HG03457 (cell line): ENCODE measurements around the gene HOGA1.
"Not testable (repeated sequence)": the region's sequence is repeated elsewhere in the genome, so short reads cannot be mapped to it uniquely, and the experiment has no call there.

ENCODE experiments used
- ATAC-seq: cut with Tn5 transposase; IDR thresholded peaks from one replicate; pipeline ENCODE4 v1.9.1; 2021; ENCODE audit warnings: moderate number of reproducible peaks; ENCODE audit not compliant: unreplicated experiment

HOGA1 gene

GRCh38 chr10:97554336-97554735 lies 29.9 kb upstream of the HOGA1 start:
- ATAC-seq, result not testable (repeated sequence)

GRCh38 chr10:97555541-97555940 lies 28.6 kb upstream of the HOGA1 start:
- ATAC-seq, result not testable (repeated sequence)

GRCh38 chr10:97560731-97561381 lies 23.3 kb upstream of the HOGA1 start:
- ATAC-seq, result not testable (repeated sequence)

GRCh38 chr10:97561386-97562077 lies 22.7 kb upstream of the HOGA1 start:
- not testable (repeated sequence) for ATAC-seq

- not testable (repeated sequence) for ATAC-seq
Measured at GRCh38 chr10:97562329-97562728, 21.9 kb upstream of the HOGA1 start.

GRCh38 chr10:97563337-97563736 lies 20.9 kb upstream of the HOGA1 start:
- ATAC-seq, result no peak

- no peak for ATAC-seq
Measured at GRCh38 chr10:97564776-97565175, 19.4 kb upstream of the HOGA1 start.

GRCh38 chr10:97566336-97566996 lies 17.7 kb upstream of the HOGA1 start:
- no peak for ATAC-seq

- no peak for ATAC-seq
Measured at GRCh38 chr10:97567891-97568290, 16.3 kb upstream of the HOGA1 start.

GRCh38 chr10:97570146-97570788 lies 13.9 kb upstream of the HOGA1 start:
- ATAC-seq, result no peak

- no peak for ATAC-seq
Measured at GRCh38 chr10:97570789-97571471, 13.3 kb upstream of the HOGA1 start.

- no peak for ATAC-seq
Measured at GRCh38 chr10:97571622-97572021, 12.6 kb upstream of the HOGA1 start.

GRCh38 chr10:97572214-97572989 lies 11.8 kb upstream of the HOGA1 start, which contains the start of gene ANKRD2:
Gene ANKRD2, plus strand, starts transcription at chr10:97572779. Its CDS starts 10 bp downstream, at chr10:97572789.
- no peak for ATAC-seq

GRCh38 chr10:97573021-97573420 lies 11.2 kb upstream of the HOGA1 start:
- no peak for ATAC-seq

GRCh38 chr10:97573672-97574071 lies 10.5 kb upstream of the HOGA1 start:
- no peak for ATAC-seq

- ATAC-seq, result no peak
Measured at GRCh38 chr10:97574374-97575126, 9.6 kb upstream of the HOGA1 start.

- no peak for ATAC-seq
Measured at GRCh38 chr10:97575127-97575668, 9.0 kb upstream of the HOGA1 start.

- ATAC-seq, result not testable (repeated sequence)
Measured at GRCh38 chr10:97576487-97576886, 7.7 kb upstream of the HOGA1 start.

GRCh38 chr10:97577701-97578100 lies 6.5 kb upstream of the HOGA1 start:
- no peak for ATAC-seq
